GM23338 (cell line): ENCODE data around the gene FHL1.
A peak's percentile ranks its signal among the peaks of the same experiment; 100 is the strongest.

ENCODE experiments used
- CREB1 ChIP-seq: fragments of 250-450 bp; sonication (Bioruptor Pico); IDR thresholded peaks from 2 replicates; pipeline ENCODE4 v1.5.0; 2020; ENCODE audit warnings: low read depth, mild to moderate bottlenecking, moderate library complexity
- EZH2 ChIP-seq: fragments of 200-600 bp; sonication (generic); IDR thresholded peaks from one replicate; pipeline ENCODE4 v1.8.0; 2017; ENCODE audit warnings: antibody characterized with exemption, mild to moderate bottlenecking, low read depth; ENCODE audit not compliant: unreplicated experiment
- EZH2phosphoT487 ChIP-seq: fragments of 200-600 bp; sonication (generic); IDR thresholded peaks from one replicate; pipeline ENCODE4 v1.8.1; 2018; ENCODE audit warnings: antibody characterized with exemption; ENCODE audit not compliant: unreplicated experiment
- JUNB ChIP-seq: IDR thresholded peaks from one replicate; pipeline ENCODE4 v1.6.1; 2016; ENCODE audit warnings: antibody characterized with exemption; ENCODE audit not compliant: unreplicated experiment
- POLR2AphosphoS5 ChIP-seq: IDR thresholded peaks from 2 replicates; pipeline ENCODE4 v1.6.1; 2016; ENCODE audit warnings: antibody characterized with exemption, low read depth
- REST ChIP-seq: IDR thresholded peaks from one replicate; pipeline ENCODE4 v1.6.1; 2018; ENCODE audit warnings: antibody characterized with exemption; ENCODE audit not compliant: unreplicated experiment
- ZNF114 ChIP-seq: fragments of 250-450 bp; sonication (Bioruptor Pico); IDR thresholded peaks from 2 replicates; pipeline ENCODE4 v1.5.0; 2020; ENCODE audit warnings: mild to moderate bottlenecking, moderate library complexity
- ZNF331 ChIP-seq: fragments of 250-450 bp; sonication (Bioruptor Pico); IDR thresholded peaks from 2 replicates; pipeline ENCODE4 v1.5.0; 2020; ENCODE audit warnings: low read depth, mild to moderate bottlenecking, moderate library complexity
- TF ChIP-seq, protein P1 (sequence below), 2 experiments: fragments of 200-600 bp in 1 of 2; sonication (generic) in 1 of 2; conservative IDR thresholded peaks; 2 replicates each; pipeline versions ENCODE4 v1.5.1 to v1.6.1; 2016 to 2017; ENCODE audit warnings: antibody characterized with exemption in 2 of 2, low read depth in 2 of 2, mild to moderate bottlenecking in 2 of 2, moderate library complexity in 1 of 2
- TF ChIP-seq, protein P2 (sequence below): IDR thresholded peaks from 2 replicates; pipeline ENCODE4 v1.6.1; 2016; ENCODE audit warnings: antibody characterized with exemption

DNA sequence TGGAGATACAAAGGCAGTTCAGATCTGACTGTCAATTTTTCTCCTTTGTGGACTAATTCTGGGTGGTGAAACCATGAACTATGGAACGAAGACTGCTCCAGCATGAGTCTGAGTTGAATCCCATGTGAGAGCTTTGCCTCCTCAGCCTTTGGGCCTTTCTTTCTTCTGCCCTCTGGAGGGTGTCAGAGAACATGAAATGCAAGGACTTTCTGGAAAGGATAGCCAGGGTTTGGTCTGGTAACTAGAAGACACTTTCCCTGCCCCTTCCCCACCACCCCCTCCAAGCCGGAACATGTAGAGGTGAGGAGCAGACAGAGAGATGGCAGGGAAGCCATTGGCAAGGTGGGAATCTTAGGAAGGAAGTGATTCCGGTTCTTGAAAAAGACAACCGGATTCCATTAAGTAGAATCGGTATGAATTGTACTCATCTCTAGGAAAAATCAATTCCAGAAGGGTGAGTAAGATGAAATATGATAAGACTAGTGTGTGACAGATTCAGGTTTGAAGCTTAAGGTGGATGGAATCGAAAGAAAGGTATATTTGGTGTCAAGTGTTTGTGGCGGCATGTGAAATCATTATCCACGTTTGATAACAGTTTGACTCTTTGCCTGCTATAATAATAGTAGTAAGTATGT is 19.0 kb downstream of the FHL1 start:
- TF ChIP-seq, protein P1, sequence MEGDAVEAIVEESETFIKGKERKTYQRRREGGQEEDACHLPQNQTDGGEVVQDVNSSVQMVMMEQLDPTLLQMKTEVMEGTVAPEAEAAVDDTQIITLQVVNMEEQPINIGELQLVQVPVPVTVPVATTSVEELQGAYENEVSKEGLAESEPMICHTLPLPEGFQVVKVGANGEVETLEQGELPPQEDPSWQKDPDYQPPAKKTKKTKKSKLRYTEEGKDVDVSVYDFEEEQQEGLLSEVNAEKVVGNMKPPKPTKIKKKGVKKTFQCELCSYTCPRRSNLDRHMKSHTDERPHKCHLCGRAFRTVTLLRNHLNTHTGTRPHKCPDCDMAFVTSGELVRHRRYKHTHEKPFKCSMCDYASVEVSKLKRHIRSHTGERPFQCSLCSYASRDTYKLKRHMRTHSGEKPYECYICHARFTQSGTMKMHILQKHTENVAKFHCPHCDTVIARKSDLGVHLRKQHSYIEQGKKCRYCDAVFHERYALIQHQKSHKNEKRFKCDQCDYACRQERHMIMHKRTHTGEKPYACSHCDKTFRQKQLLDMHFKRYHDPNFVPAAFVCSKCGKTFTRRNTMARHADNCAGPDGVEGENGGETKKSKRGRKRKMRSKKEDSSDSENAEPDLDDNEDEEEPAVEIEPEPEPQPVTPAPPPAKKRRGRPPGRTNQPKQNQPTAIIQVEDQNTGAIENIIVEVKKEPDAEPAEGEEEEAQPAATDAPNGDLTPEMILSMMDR (conservative IDR thresholded peaks at IDR 0.05; ENCODE audit: low read depth in 2 of 2) = peak; percentile 14 to 52; a peak in 3 of 4 replicates
- TF ChIP-seq POLR2AphosphoS5 (no peak), EZH2 (no peak), CREB1 (CRISPR knock-in tag) (no peak), REST (no peak), EZH2phosphoT487 (no peak), ZNF114 (CRISPR knock-in tag) (no peak), ZNF331 (CRISPR knock-in tag) (no peak), JUNB (no peak)
- TF ChIP-seq, protein P2, sequence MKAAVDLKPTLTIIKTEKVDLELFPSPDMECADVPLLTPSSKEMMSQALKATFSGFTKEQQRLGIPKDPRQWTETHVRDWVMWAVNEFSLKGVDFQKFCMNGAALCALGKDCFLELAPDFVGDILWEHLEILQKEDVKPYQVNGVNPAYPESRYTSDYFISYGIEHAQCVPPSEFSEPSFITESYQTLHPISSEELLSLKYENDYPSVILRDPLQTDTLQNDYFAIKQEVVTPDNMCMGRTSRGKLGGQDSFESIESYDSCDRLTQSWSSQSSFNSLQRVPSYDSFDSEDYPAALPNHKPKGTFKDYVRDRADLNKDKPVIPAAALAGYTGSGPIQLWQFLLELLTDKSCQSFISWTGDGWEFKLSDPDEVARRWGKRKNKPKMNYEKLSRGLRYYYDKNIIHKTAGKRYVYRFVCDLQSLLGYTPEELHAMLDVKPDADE = no peak
